IgD-negative memory B cell (primary cell): ENCODE data around the gene PCCB. TPM values are rescaled to one million over a fixed set of nuclear protein-coding genes. Genes with fewer than 3 reads are reported as not detected.
"Not testable (repeated sequence)": the region's sequence is repeated elsewhere in the genome, so short reads cannot be mapped to it uniquely, and the experiment has no call there.

Experiments used
- H3K27ac Mint-ChIP-seq, 3 donors: one replicate each; pipeline ENCODE4 v1.8.0; 2020 to 2022; ENCODE audit warnings: mild to moderate bottlenecking in 3 of 3, mixed read lengths in 3 of 3, moderate library complexity in 1 of 3
- H3K27me3 Mint-ChIP-seq: one replicate; pipeline ENCODE4 v1.8.0; 2021; ENCODE audit warnings: mixed read lengths
- H3K36me3 Mint-ChIP-seq: one replicate; pipeline ENCODE4 v1.8.0; 2020; ENCODE audit warnings: mild to moderate bottlenecking, mixed read lengths
- H3K4me1 Mint-ChIP-seq, 3 donors: one replicate each; pipeline ENCODE4 v1.8.0; 2020 to 2022; ENCODE audit warnings: mixed read lengths in 3 of 3, mild to moderate bottlenecking in 1 of 3
- H3K4me3 Mint-ChIP-seq, 4 donors: one replicate each; pipeline ENCODE4 v1.8.0; 2020 to 2022; ENCODE audit warnings: mild to moderate bottlenecking in 4 of 4, mixed read lengths in 4 of 4, moderate library complexity in 3 of 4
- H3K9me3 Mint-ChIP-seq, 3 donors: one replicate each; pipeline ENCODE4 v1.8.0; 2020 to 2021; ENCODE audit warnings: mixed read lengths in 3 of 3, mild to moderate bottlenecking in 1 of 3
- polyA plus RNA-seq: library from polyadenylated mRNA; unstranded; fragments of 300-500 nt; fragmentation: Illumina TruSeq; gene quantifications from one replicate; pipeline ENCODE4 v1.2.3, GENCODE V29; 2021

PCCB gene
- polyA plus RNA-seq, 1 donor from 2014 or later: 40.3 TPM

DNA sequence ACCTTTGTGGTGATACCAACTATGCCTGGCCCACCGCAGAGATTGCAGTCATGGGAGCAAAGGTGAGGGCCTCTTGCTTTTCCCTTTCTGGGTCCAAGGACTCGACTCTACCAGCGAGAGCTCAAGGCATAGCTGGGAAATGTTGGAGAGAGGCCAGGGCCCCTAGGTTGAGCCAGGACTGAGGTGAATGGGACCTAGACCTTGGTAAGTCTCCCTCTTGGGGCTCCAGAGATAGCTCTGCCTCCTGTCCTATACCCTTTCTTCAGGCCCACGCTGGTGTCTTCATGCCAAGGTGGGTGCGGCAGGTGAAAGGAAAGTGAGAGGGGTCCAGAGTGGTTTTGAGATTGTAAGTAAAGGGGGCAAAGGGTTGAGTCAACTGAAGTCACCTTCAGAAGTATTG is 77.5 kb downstream of the PCCB start:
- H3K4me1 Mint-ChIP-seq: peaks cover 0 to 2% (median 0%) of the 10 kb centered on the region in 3 donors
- H3K36me3 Mint-ChIP-seq: peaks cover 39% of the 10 kb centered on the region
- no peak overlapping the region for H3K4me3 Mint-ChIP-seq
- H3K27me3 Mint-ChIP-seq: no peaks in the 10 kb centered on the region
- H3K9me3 Mint-ChIP-seq: peaks cover 3 to 8% (median 6%) of the 10 kb centered on the region in 3 donors
- no peak overlapping the region for H3K27ac Mint-ChIP-seq

- H3K9me3 Mint-ChIP-seq: peaks cover 0 to 2% (median under 1%) of the 10 kb centered on the region in 3 donors
- no peak overlapping the region for H3K4me3 Mint-ChIP-seq
- H3K27ac Mint-ChIP-seq: no peak overlapping the region
- H3K36me3 Mint-ChIP-seq: peaks cover 30% of the 10 kb centered on the region
- H3K4me1 Mint-ChIP-seq: peaks cover 0 to 2% (median 0%) of the 10 kb centered on the region in 3 donors
- no peaks in the 10 kb centered on the region for H3K27me3 Mint-ChIP-seq
Measured at GRCh38 chr3:136329593-136329992, 79.5 kb downstream of the PCCB start.

GRCh38 chr3:136330900-136331299 is 80.8 kb downstream of the PCCB start:
- no peaks in the 10 kb centered on the region for H3K27me3 Mint-ChIP-seq
- no peak overlapping the region for H3K27ac Mint-ChIP-seq
- peaks cover 24% of the 10 kb centered on the region for H3K36me3 Mint-ChIP-seq
- no peak overlapping the region for H3K4me3 Mint-ChIP-seq
- H3K4me1 Mint-ChIP-seq: peaks cover 0 to 2% (median 0%) of the 10 kb centered on the region in 3 donors
- H3K9me3 Mint-ChIP-seq: peaks cover 0 to 2% (median 0%) of the 10 kb centered on the region in 3 donors

- Mint-ChIP-seq H3K36me3 (peaks cover 24% of the 10 kb centered on the region), H3K27ac (peak overlapping the region in 1 of 3 donors; percentile 4), H3K9me3 (peaks cover 0 to 2% (median 0%) of the 10 kb centered on the region in 3 donors), H3K4me1 (peaks cover 0 to 2% (median 0%) of the 10 kb centered on the region in 3 donors), H3K27me3 (no peaks in the 10 kb centered on the region), H3K4me3 (no peak overlapping the region)
Measured at GRCh38 chr3:136332302-136332701, 82.2 kb downstream of the PCCB start.

- no peak overlapping the region for H3K4me3 Mint-ChIP-seq
- H3K36me3 Mint-ChIP-seq: peaks cover 24% of the 10 kb centered on the region
- no peaks in the 10 kb centered on the region for H3K27me3 Mint-ChIP-seq
- H3K27ac Mint-ChIP-seq: peak overlapping the region in 1 of 3 donors; percentile 4
- H3K9me3 Mint-ChIP-seq: peaks cover 0 to 2% (median 0%) of the 10 kb centered on the region in 3 donors
- peaks cover 0 to 2% (median 0%) of the 10 kb centered on the region in 3 donors for H3K4me1 Mint-ChIP-seq
Measured at GRCh38 chr3:136332776-136333175, 82.6 kb downstream of the PCCB start.

GRCh38 chr3:136334209-136334608 is 84.1 kb downstream of the PCCB start:
- peaks cover 0 to under 1% (median 0%) of the 10 kb centered on the region in 3 donors for H3K9me3 Mint-ChIP-seq

GRCh38 chr3:136334726-136335125 is 84.6 kb downstream of the PCCB start:
- not testable (repeated sequence) for H3K4me3 Mint-ChIP-seq, H3K27ac Mint-ChIP-seq, H3K27me3 Mint-ChIP-seq, H3K9me3 Mint-ChIP-seq, H3K4me1 Mint-ChIP-seq
- peaks cover 14% of the 10 kb centered on the region for H3K36me3 Mint-ChIP-seq

More at GRCh38 chr3:136334209-136334608, 84.1 kb downstream of the PCCB start:
- no peak overlapping the region for H3K27ac Mint-ChIP-seq
- no peaks in the 10 kb centered on the region for H3K27me3 Mint-ChIP-seq
- peaks cover 16% of the 10 kb centered on the region for H3K36me3 Mint-ChIP-seq
- peaks cover 0 to 2% (median 0%) of the 10 kb centered on the region in 3 donors for H3K4me1 Mint-ChIP-seq
- no peak overlapping the region for H3K4me3 Mint-ChIP-seq

DNA sequence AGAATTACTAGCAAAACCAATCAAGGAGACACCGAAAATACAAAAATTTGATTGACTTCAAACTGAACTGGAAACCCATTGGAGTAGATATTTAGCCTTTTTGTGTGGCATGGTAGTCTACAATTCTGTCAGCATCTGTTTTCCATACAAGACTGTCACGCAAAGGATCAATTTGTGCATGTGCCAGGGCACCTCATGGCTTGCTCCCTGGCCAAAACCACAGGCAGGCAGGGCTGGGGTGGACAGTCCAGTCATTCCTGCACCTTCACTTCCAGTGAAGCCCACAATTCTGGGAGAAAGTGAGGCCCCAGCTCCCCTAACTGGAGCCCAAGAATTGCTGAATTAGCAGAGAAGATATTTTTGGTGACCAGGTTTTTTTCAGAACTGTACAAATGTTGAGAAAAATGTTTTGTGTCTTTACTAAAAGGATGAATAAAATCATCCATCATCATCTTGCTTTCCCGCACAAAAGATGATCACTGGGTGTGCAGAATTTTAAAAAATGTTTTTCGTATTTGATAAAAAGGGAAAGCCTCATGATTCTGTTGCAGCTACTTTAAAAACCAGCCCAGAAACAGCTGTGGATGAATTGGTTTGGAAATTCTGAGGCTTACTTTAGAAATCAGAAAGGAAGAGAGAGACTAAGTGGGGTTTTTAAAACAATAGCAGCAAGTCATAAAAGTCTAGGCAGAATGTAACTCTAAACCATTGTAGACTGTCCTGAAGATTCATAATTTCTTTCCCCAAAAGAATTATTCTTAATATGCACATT is 86.4 kb downstream of the PCCB start:
- Mint-ChIP-seq H3K27me3 (no peaks in the 10 kb centered on the region), H3K36me3 (peaks cover 10% of the 10 kb centered on the region), H3K9me3 (no peaks in the 10 kb centered on the region), H3K4me3 (no peak overlapping the region), H3K4me1 (peaks cover 0 to 2% (median 0%) of the 10 kb centered on the region in 3 donors), H3K27ac (peak overlapping the region in 1 of 3 donors; percentile 48)

DNA sequence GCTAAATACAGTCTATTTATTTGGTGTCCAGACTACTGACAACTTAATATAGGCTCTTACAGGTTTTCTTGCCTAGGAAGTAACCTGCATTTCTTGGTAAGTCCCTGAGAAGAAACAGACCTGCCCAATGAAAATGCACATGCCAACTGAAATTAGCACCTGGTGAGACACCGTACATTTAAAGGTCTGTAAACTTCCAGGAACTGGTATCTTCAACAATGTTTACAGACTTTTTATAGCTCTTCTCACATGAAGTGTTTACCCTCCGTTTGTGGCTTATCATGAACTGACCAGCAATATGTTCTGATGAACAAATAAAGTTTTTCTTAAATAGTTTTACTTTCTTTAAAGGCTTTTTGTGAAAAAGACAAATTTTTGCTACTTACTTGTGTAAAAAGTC is 93.3 kb downstream of the PCCB start:
- Mint-ChIP-seq H3K9me3 (no peaks in the 10 kb centered on the region), H3K27me3 (no peaks in the 10 kb centered on the region), H3K27ac (no peak overlapping the region), H3K4me3 (no peak overlapping the region), H3K4me1 (no peaks in the 10 kb centered on the region), H3K36me3 (peaks cover 3% of the 10 kb centered on the region)

DNA sequence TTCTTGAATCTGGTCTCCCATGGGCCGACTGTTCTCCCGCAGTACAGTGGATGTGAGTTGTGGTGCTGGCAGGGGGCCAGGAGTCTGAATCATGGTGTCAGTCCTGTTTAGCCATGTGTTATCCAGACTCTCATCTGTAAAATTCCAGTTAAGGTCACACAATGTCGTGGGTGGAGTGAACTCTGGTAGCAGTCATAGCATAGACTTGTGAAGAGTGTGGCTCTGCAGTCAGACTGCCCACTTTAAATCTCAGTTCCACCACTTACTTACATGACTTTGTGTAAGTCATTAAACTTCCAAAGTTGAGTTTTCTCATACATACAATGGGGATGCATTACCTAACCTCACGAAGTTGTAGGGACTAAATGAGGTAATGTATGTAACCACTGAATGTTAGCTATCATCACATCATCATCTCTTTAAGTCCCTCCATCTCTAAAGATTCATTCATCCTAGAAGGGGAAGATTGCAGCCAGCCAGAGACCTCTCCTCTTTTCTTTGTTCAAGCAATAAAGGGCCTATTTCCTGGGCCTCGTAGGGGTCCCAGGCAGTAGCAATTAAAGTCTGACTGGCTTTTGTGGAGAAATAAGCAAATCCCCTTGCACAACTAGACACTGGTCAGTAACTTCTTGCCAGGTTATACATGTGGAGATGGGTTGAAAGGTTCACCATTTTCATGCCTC is 93.9 kb downstream of the PCCB start:
- Mint-ChIP-seq H3K27ac (no peak overlapping the region), H3K9me3 (no peaks in the 10 kb centered on the region), H3K36me3 (peaks cover 3% of the 10 kb centered on the region), H3K4me1 (no peaks in the 10 kb centered on the region), H3K4me3 (no peak overlapping the region), H3K27me3 (no peaks in the 10 kb centered on the region)

DNA sequence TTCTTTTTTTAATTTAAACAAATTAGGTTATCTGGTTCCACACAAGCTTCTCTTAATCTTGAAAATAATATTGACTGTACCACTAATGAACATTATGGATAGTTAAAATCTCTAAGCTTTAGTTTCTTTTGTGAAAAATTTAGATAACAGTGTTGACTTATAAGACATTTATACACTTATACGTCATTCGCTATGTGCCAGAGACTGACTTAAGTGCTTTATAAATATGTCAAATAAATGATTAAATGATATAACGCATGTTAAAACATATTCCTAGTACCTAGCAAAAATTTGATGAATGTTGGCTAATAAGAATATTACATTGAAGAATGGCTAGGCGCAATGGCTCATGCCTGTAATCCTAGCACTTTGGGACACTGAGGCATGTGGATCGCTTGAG is 96.3 kb downstream of the PCCB start:
- H3K36me3 Mint-ChIP-seq: peaks cover 3% of the 10 kb centered on the region
- H3K27me3 Mint-ChIP-seq: no peaks in the 10 kb centered on the region
- H3K27ac Mint-ChIP-seq: no peak overlapping the region

DNA sequence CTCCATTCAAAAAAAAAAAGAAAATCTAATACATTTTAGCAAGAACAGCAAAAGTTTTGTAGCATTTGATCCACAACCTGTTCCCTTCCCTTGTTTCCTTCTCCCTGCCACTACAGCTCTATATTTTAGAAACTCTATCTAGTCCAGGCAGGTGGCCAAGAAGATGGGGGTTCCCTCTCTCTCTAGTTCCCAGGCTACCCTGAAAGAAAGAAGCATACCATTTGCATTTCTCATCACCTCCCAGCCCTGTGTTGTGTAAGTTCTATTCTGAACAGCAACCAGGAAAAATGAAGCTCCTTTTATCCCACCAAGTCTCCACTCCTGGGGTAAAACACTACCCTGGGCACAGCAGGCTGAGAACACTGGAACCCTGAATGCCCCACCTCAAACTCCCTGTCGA is 100.0 kb downstream of the PCCB start:
- peaks cover 0 to 5% (median 4%) of the 10 kb centered on the region in 3 donors for H3K4me1 Mint-ChIP-seq
- H3K27ac Mint-ChIP-seq: peak overlapping the region in 1 of 3 donors; percentile 53
- H3K4me3 Mint-ChIP-seq: no peak overlapping the region
- no peaks in the 10 kb centered on the region for H3K9me3 Mint-ChIP-seq
- H3K27me3 Mint-ChIP-seq: no peaks in the 10 kb centered on the region
- H3K36me3 Mint-ChIP-seq: peaks cover 9% of the 10 kb centered on the region

More for the DNA sequence above, 96.3 kb downstream of the PCCB start:
- Mint-ChIP-seq H3K9me3 (no peaks in the 10 kb centered on the region), H3K4me1 (no peaks in the 10 kb centered on the region), H3K4me3 (no peak overlapping the region)

DNA sequence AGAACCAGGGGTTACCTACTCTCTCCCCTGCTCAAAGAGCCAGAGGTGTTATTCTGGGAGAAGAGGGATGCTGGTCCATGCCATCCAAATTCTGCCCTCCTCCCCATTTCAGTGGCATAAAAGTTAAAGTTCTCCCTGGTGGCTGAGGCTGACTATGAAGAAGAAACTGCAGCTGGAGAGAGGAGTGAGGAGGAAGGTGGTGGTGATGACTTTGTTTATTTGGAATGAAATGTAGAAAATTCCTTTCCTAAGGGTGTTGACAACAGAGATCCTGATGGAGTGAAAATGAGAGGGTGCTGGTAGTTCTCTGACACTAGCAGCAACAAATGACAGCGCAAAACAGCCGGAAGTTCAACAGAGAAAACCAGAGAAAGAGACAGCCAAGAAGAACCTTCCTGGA is 100.4 kb downstream of the PCCB start:
- H3K27me3 Mint-ChIP-seq: no peaks in the 10 kb centered on the region
- no peak overlapping the region for H3K4me3 Mint-ChIP-seq
- H3K27ac Mint-ChIP-seq: no peak overlapping the region
- peaks cover 13% of the 10 kb centered on the region for H3K36me3 Mint-ChIP-seq
- peaks cover 0 to 5% (median 4%) of the 10 kb centered on the region in 3 donors for H3K4me1 Mint-ChIP-seq
- H3K9me3 Mint-ChIP-seq: no peaks in the 10 kb centered on the region

- peaks cover 0 to 2% (median 0%) of the 10 kb centered on the region in 3 donors for H3K9me3 Mint-ChIP-seq
- H3K27ac Mint-ChIP-seq: no peak overlapping the region
- peaks cover 0 to 5% (median 4%) of the 10 kb centered on the region in 3 donors for H3K4me1 Mint-ChIP-seq
- no peaks in the 10 kb centered on the region for H3K27me3 Mint-ChIP-seq
- no peak overlapping the region for H3K4me3 Mint-ChIP-seq
- H3K36me3 Mint-ChIP-seq: peaks cover 14% of the 10 kb centered on the region
Measured at GRCh38 chr3:136351351-136351750, 101.2 kb downstream of the PCCB start.

DNA sequence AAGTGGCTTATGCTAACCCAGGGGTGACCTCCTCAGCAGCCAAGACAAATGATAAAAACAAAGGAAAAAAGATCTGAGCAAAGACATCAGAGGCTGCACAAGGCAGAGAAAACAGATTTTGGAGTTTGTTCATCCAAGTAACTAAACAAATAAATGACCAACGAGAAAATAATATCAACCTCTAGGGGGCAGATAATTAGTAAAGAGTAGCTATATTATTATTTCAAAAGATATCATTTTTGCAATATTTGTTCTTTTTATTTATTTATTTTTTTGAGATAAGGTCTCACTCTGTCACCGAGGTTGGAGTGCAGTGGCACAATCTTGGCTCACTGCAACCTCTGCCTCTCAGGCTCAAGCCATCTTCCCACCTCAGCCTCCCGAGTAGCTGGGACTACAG is 101.8 kb downstream of the PCCB start:
- Mint-ChIP-seq H3K4me3 (no peak overlapping the region), H3K4me1 (peaks cover 0 to 5% (median 4%) of the 10 kb centered on the region in 3 donors)

More for the DNA sequence above, 101.8 kb downstream of the PCCB start:
- no peaks in the 10 kb centered on the region for H3K27me3 Mint-ChIP-seq
- peaks cover 0 to 2% (median 0%) of the 10 kb centered on the region in 3 donors for H3K9me3 Mint-ChIP-seq
- H3K27ac Mint-ChIP-seq: no peak overlapping the region
- H3K36me3 Mint-ChIP-seq: peaks cover 14% of the 10 kb centered on the region
